AG04450 (cell line): ENCODE data around the gene KCND2. TPM values are rescaled to one million over a fixed set of nuclear protein-coding genes. Genes with fewer than 3 reads are reported as not detected.

Experiments used
- CTCF ChIA-PET: fragments of 300-600, 350-600 bp; formaldehyde crosslinking; extraction: SDS; loops from one replicate; lab custom pipeline; 2022; ENCODE audit warnings: antibody characterized with exemption, inconsistent platforms; lab: Charles Lee
- POLR2A ChIA-PET: fragments of 350-600 bp; formaldehyde crosslinking; extraction: SDS; loops from one replicate; lab custom pipeline; 2021; ENCODE audit warnings: antibody characterized with exemption, inconsistent platforms; lab: Yijun Ruan, JAX
- DNase-seq: peaks from one replicate; pipeline ENCODE4 v3.0.0-alpha.2; 2011; ENCODE audit warnings: low read depth, low spot score
- H3K27ac ChIP-seq: one replicate; pipeline ENCODE4 v1.5.1; 2012; ENCODE audit warnings: low read depth, low read length, control low read depth
- H3K27me3 ChIP-seq: one replicate; pipeline ENCODE4 v1.6.0; 2012; ENCODE audit warnings: low read length; ENCODE audit not compliant: control insufficient read depth, insufficient read depth
- H3K4me3 ChIP-seq: 2 replicates; pipeline ENCODE4 v1.5.1; 2011; ENCODE audit warnings: mild to moderate bottlenecking, low read depth, low read length, control low read depth
- H3K9me3 ChIP-seq: 2 replicates; pipeline ENCODE4 v1.5.1; 2012; ENCODE audit warnings: low read length; ENCODE audit not compliant: control insufficient read depth, insufficient read depth
- polyA plus RNA-seq: library from polyadenylated mRNA; depleted of rRNA; stranded (reverse); fragments of >200 nt; gene quantifications from 2 replicates; pipeline ENCODE4 v1.2.3, GENCODE V29; 2011
- TF ChIP-seq, protein P1 (sequence below): IDR thresholded peaks from 2 replicates; pipeline ENCODE4 v1.5.1; 2011; ENCODE audit warnings: low read depth, low read length, control low read depth, inconsistent platforms

KCND2 gene
- polyA plus RNA-seq, 1 experiment = 0.12 TPM

GRCh38 chr7:120588416-120588815, 315.4 kb downstream of the KCND2 start:
- TF ChIP-seq, protein P1, sequence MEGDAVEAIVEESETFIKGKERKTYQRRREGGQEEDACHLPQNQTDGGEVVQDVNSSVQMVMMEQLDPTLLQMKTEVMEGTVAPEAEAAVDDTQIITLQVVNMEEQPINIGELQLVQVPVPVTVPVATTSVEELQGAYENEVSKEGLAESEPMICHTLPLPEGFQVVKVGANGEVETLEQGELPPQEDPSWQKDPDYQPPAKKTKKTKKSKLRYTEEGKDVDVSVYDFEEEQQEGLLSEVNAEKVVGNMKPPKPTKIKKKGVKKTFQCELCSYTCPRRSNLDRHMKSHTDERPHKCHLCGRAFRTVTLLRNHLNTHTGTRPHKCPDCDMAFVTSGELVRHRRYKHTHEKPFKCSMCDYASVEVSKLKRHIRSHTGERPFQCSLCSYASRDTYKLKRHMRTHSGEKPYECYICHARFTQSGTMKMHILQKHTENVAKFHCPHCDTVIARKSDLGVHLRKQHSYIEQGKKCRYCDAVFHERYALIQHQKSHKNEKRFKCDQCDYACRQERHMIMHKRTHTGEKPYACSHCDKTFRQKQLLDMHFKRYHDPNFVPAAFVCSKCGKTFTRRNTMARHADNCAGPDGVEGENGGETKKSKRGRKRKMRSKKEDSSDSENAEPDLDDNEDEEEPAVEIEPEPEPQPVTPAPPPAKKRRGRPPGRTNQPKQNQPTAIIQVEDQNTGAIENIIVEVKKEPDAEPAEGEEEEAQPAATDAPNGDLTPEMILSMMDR = no peak
- Histone ChIP-seq H3K4me3 (no peak overlapping the region), H3K27me3 (no peaks in the 10 kb centered on the region), H3K9me3 (no peaks in the 10 kb centered on the region), H3K27ac (no peak overlapping the region)
- DNase-seq = no peak
- CTCF ChIA-PET = no interaction called here
- POLR2A ChIA-PET = no interaction called here

DNA sequence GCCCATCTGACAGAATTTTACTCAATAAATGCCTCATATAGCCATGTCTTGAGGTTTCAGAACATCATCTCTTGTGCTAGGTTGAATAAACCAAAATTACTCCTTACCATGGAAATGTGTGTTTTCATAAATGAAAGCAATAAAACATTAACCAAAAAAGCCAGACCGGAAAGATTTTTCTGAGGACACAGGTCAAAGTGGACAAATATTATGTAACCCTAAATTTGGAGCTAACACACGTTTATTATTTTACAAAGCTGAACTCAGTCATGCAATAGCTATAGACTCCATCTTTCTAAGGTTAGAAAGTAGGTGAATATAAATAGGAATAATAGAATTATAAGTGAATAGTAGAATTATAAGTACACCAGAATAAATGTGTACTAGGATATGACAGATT, 315.9 kb downstream of the KCND2 start:
- CTCF ChIA-PET = no interaction called here
- Histone ChIP-seq H3K4me3 (no peak overlapping the region), H3K27me3 (no peaks in the 10 kb centered on the region), H3K27ac (no peak overlapping the region), H3K9me3 (no peaks in the 10 kb centered on the region)
- POLR2A ChIA-PET = no interaction called here
- DNase-seq = no peak
- TF ChIP-seq, protein P1 = no peak

GRCh38 chr7:120600607-120601006, 327.6 kb downstream of the KCND2 start:
- ChIA-PET POLR2A (no interaction called here), CTCF (no interaction called here)
- H3K27me3 ChIP-seq = no peaks in the 10 kb centered on the region
- no peak for DNase-seq
- no peaks in the 10 kb centered on the region for H3K9me3 ChIP-seq
- H3K4me3 ChIP-seq = no peak overlapping the region
- H3K27ac ChIP-seq = no peak overlapping the region
- TF ChIP-seq, protein P1 = no peak

GRCh38 chr7:120603366-120603765, 330.4 kb downstream of the KCND2 start:
- DNase-seq = no peak
- Histone ChIP-seq H3K4me3 (no peak overlapping the region), H3K27ac (no peak overlapping the region), H3K9me3 (no peaks in the 10 kb centered on the region), H3K27me3 (no peaks in the 10 kb centered on the region)
- CTCF ChIA-PET = no interaction called here
- TF ChIP-seq, protein P1 = no peak
- POLR2A ChIA-PET = no interaction called here

GRCh38 chr7:120609136-120609753, 336.3 kb downstream of the KCND2 start:
- Histone ChIP-seq H3K27me3 (no peaks in the 10 kb centered on the region), H3K27ac (no peak overlapping the region), H3K4me3 (no peak overlapping the region), H3K9me3 (no peaks in the 10 kb centered on the region)
- POLR2A ChIA-PET = no interaction called here
- no peak for DNase-seq
- CTCF ChIA-PET = no interaction called here
- TF ChIP-seq, protein P1 = no peak
